AG09309 (cell line): ENCODE measurements around the gene OR2T29.
"Not testable (repeated sequence)": the region's sequence is repeated elsewhere in the genome, so short reads cannot be mapped to it uniquely, and the experiment has no call there.

Source experiments
- DNase-seq: peaks from one replicate; pipeline ENCODE4 v3.0.0-alpha.2; 2010; ENCODE audit warnings: low read depth
- H3K4me3 ChIP-seq: 2 replicates; pipeline ENCODE4 v1.5.1; 2011; ENCODE audit warnings: mild to moderate bottlenecking, low read depth, low read length, moderate library complexity; ENCODE audit not compliant: control insufficient read depth
- TF ChIP-seq, protein P1 (sequence below): IDR thresholded peaks from 2 replicates; pipeline ENCODE4 v1.5.1; 2011; ENCODE audit warnings: mild to moderate bottlenecking, low read depth, low read length, inconsistent platforms; ENCODE audit not compliant: insufficient read depth, control insufficient read depth; ENCODE audit errors: missing control alignments

OR2T29 gene, protein sequence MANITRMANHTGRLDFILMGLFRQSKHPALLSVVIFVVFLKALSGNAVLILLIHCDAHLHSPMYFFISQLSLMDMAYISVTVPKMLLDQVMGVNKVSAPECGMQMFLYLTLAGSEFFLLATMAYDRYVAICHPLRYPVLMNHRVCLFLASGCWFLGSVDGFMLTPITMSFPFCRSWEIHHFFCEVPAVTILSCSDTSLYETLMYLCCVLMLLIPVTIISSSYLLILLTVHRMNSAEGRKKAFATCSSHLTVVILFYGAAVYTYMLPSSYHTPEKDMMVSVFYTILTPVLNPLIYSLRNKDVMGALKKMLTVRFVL

DNA sequence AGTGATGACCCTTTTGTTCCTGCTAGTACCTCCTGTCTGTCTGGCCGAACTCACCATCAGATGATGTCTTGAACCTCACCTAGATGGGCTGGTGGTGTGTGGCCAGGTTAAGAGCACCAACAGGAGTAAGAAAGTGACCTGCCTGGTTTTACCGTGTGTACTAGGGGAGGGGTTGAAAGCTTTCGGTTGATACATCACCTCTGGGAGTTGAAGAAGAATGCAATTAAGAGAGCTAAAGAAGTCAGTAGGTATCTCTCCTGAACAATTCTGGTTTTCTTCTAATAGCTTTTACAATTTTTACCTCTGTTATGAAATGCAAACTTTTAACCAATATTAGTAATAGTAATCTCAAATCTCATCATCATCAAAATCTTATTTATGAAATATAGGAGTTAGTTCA is at the start of gene OR2T29:
TSS of gene OR2T29 (minus strand) at position 101 of the 400 bp plus-strand sequence. CDS start 3,281 bp downstream, outside the sequence.
- DNase-seq, H3K4me3 ChIP-seq: not testable (repeated sequence)

DNA sequence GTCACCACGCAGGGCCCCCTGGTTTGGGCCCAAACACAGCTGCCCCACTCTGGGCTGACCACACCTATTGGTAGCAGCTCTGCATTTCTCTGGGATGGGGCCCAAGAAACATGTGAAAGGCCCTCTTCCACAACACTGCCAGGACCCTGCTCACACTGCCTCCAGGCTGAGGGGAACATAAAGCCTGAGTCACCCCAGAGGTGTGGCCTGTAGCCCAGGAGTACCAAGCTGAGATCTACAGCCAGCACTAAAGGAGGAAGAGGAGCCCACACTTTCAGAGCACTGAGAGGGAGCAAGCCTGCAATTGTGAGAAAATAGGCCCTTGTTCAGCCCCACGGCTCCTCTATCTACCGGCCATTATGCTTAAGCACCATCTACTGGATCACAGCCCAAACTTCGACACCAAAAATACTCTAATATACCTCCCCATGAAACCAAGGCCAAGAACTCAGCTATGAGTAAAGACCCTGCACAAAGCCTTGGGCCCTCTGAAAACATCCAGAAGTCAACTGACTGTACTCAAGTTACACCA is 49.4 kb upstream of the OR2T29 start:
- TF ChIP-seq, protein P1, sequence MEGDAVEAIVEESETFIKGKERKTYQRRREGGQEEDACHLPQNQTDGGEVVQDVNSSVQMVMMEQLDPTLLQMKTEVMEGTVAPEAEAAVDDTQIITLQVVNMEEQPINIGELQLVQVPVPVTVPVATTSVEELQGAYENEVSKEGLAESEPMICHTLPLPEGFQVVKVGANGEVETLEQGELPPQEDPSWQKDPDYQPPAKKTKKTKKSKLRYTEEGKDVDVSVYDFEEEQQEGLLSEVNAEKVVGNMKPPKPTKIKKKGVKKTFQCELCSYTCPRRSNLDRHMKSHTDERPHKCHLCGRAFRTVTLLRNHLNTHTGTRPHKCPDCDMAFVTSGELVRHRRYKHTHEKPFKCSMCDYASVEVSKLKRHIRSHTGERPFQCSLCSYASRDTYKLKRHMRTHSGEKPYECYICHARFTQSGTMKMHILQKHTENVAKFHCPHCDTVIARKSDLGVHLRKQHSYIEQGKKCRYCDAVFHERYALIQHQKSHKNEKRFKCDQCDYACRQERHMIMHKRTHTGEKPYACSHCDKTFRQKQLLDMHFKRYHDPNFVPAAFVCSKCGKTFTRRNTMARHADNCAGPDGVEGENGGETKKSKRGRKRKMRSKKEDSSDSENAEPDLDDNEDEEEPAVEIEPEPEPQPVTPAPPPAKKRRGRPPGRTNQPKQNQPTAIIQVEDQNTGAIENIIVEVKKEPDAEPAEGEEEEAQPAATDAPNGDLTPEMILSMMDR, result no peak
- no peak overlapping the region for H3K4me3 ChIP-seq
- no peak for DNase-seq

DNA sequence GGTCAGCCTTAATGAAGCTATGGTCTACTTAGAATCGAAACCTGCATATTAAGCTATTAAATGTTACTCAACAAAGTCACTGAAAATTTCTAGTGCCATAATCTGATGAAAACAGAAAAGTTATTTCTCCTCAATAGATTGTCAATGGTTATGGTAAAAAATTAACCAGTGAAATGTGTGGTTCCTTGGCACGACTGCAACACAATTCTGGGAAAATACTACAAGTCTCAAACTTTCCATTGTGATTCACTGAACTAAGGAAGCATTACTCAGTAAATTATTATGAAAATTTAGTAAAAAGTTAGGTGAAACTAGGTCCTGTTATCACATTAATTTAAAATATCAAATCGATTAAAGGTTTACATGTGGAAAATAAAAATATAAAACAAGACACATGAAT is 47.7 kb upstream of the OR2T29 start:
- H3K4me3 ChIP-seq, result no peak overlapping the region
- DNase-seq, result no peak

DNA sequence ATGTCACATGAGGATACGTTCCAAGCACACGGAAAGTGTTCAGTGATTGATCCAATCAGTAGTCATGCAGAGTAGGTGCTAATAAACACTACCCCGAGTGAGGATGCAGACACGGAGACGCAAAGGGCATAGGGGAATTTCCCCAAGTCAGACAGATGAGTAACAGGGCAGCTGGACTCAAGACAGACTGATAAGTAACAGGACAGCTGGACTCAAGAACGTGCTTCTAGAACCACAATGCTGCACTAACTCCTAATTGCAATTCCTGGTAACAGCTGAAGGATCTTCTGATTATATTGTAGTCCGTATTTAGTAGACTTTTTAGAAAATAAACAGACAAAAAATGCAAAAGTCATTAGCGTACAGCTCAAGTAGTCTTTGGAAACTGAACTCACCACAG is 36.8 kb upstream of the OR2T29 start:
- no peak overlapping the region for H3K4me3 ChIP-seq
- DNase-seq, result no peak
- TF ChIP-seq, protein P1, result no peak

More for the DNA sequence above, 47.7 kb upstream of the OR2T29 start:
- TF ChIP-seq, protein P1, result no peak

DNA sequence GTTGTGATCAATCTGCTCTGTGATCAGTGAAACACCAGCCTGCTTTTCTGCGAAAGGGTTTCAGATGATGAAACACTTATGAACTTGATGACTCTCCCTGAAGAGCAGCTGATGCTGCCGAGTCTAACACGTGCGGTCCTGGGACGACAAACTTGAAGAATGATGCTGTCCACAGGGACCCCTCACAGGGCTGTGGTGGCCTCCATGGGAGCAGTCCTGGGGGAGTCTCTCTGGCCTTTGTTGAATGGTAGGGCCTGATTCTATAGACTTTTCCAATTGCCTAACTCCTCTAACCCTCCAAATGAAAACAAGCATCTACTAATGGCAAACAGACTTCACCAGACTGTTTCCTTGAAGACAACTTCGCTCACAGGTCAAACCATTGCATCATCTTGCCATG is 35.0 kb upstream of the OR2T29 start, which contains the start of gene OR2T10:
TSS of gene OR2T10 (minus strand) at position 112 of the 400 bp plus-strand sequence. CDS start 3,932 bp downstream, outside the sequence.
- DNase-seq, result no peak
- TF ChIP-seq, protein P1, result no peak
- H3K4me3 ChIP-seq, result no peak within 1 kb of the TSS

DNA sequence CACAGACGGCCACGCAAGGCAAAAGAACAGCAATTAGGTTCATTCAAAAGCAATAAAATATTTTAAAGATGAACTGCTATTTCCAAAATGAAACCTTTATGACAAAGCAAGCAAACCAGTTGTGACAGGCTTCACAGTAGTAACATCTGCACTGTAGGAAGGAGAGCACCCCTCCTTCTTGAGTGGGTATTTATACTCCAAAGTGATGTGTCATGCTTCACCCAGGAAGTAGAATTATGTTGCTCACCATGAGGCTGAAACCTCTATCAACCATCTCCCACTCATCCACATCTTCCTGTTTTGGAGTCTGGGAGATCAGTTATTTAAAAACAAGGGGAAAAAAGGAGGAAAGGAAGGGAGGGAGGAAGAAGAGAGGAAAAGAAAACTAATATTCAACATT is 34.0 kb upstream of the OR2T29 start:
- TF ChIP-seq, protein P1, result no peak
- no peak overlapping the region for H3K4me3 ChIP-seq
- no peak for DNase-seq

DNA sequence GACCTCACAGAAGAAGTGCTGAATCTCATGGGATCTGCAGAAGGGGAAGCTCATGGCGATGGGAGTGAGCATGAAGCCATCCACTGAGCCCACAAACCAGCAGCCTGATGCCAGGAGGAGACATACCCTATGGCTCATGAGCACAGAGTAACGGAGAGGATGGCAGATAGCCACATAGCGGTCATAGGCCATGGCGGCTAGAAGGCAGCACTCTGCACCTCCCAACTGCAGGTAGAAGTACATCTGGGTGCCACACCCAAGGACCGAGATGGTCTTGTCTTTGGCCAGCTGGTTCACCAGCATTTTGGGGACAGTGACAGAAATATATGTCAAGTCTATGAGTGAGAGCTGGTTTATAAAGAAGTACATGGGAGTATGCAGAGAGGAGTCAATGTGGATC is 30.7 kb upstream of the OR2T29 start:
- TF ChIP-seq, protein P1, result no peak
- DNase-seq, result no peak

More for the DNA sequence above, 30.7 kb upstream of the OR2T29 start:
- H3K4me3 ChIP-seq, result no peak overlapping the region
